ENCODE results near the gene SYNGR3. TPM values are rescaled to one million over a fixed set of nuclear protein-coding genes. Genes with fewer than 3 reads are reported as not detected.

Gene SYNGR3
- total RNA-seq, 2 experiments from 2014 or later = 6.4 to 17.6 TPM

- CTCF ChIA-PET = interaction anchor here (4.2 kb wide), 1 partner anchor 10 kb away, joined by 17 read pairs; no protein-coding TSS in a partner anchor
- Mint-ChIP-seq H3K4me3 (no peak overlapping the region), H3K27me3 (no peaks in the 10 kb centered on the region), H3K36me3 (peaks cover 20% of the 10 kb centered on the region), H3K27ac (no peak overlapping the region), H3K4me1 (peaks cover 13% of the 10 kb centered on the region), H3K9me3 (ENCODE audit: low read depth) (no peaks in the 10 kb centered on the region)
- ATAC-seq = no peak
- no peak for DNase-seq
Measured at GRCh38 chr16:1998360-1998835, 8.6 kb downstream of the SYNGR3 start.

- H3K27me3 Mint-ChIP-seq = no peaks in the 10 kb centered on the region
- CTCF ChIA-PET = interaction anchor here (0.8 to 4.2 kb wide), 2 partner anchors 9 to 156 kb away, joined by 3 to 17 read pairs; partner anchors contain the start of gene TRAF7
- DNase-seq (no peak), ATAC-seq (no peak)
- no peak overlapping the region for H3K4me3 Mint-ChIP-seq
- H3K9me3 Mint-ChIP-seq (ENCODE audit: low read depth) = no peaks in the 10 kb centered on the region
- peaks cover 10% of the 10 kb centered on the region for H3K4me1 Mint-ChIP-seq
- no peak overlapping the region for H3K27ac Mint-ChIP-seq
- H3K36me3 Mint-ChIP-seq = peaks cover 20% of the 10 kb centered on the region
Measured at GRCh38 chr16:1998852-1999801, 9.4 kb downstream of the SYNGR3 start.

GRCh38 chr16:1999866-2000514, 10.2 kb downstream of the SYNGR3 start:
- no peak for ATAC-seq
- H3K27ac Mint-ChIP-seq = no peak overlapping the region
- CTCF ChIA-PET = interaction anchor here (0.8 to 4.2 kb wide), 3 partner anchors 8 to 155 kb away, joined by 3 to 17 read pairs (median 5); partner anchors contain the start of gene TRAF7

GRCh38 chr16:2001035-2001434, 11.3 kb downstream of the SYNGR3 start:
- CTCF ChIA-PET = interaction anchor here (0.5 to 1.5 kb wide), 2 partner anchors 140 to 141 kb away, joined by 3 to 5 read pairs; no protein-coding TSS in a partner anchor
- Mint-ChIP-seq H3K27ac (no peak overlapping the region), H3K27me3 (no peaks in the 10 kb centered on the region), H3K4me1 (peaks cover 19% of the 10 kb centered on the region), H3K36me3 (peaks cover 17% of the 10 kb centered on the region), H3K4me3 (no peak overlapping the region), H3K9me3 (ENCODE audit: low read depth) (no peaks in the 10 kb centered on the region)
- DNase-seq (no peak), ATAC-seq (no peak)

More at GRCh38 chr16:1999866-2000514, 10.2 kb downstream of the SYNGR3 start:
- Mint-ChIP-seq H3K27me3 (no peaks in the 10 kb centered on the region), H3K9me3 (ENCODE audit: low read depth) (no peaks in the 10 kb centered on the region), H3K4me3 (no peak overlapping the region), H3K4me1 (peaks cover 15% of the 10 kb centered on the region), H3K36me3 (peaks cover 20% of the 10 kb centered on the region)
- no peak for DNase-seq

GRCh38 chr16:2001456-2002355, 11.9 kb downstream of the SYNGR3 start:
- H3K27ac Mint-ChIP-seq = no peak overlapping the region
- CTCF ChIA-PET = interaction anchor here (0.5 to 3.6 kb wide), 5 partner anchors 7 to 153 kb away, joined by 3 to 42 read pairs (median 3); partner anchors contain the start of gene GFER
- H3K27me3 Mint-ChIP-seq = no peaks in the 10 kb centered on the region
- DNase-seq (no peak), ATAC-seq (no peak)
- H3K9me3 Mint-ChIP-seq (ENCODE audit: low read depth) = no peaks in the 10 kb centered on the region
- H3K4me1 Mint-ChIP-seq = peaks cover 19% of the 10 kb centered on the region
- H3K36me3 Mint-ChIP-seq = peaks cover 15% of the 10 kb centered on the region
- H3K4me3 Mint-ChIP-seq = no peak overlapping the region

GRCh38 chr16:2002406-2003230, 12.8 kb downstream of the SYNGR3 start:
- CTCF ChIA-PET = interaction anchor here (0.6 to 3.6 kb wide), 17 partner anchors 8 to 297 kb away, joined by 3 to 42 read pairs (median 6); partner anchors contain the start of genes GFER, MAPK8IP3, MLST8 and NDUFB10
- Mint-ChIP-seq H3K4me1 (peaks cover 26% of the 10 kb centered on the region), H3K27me3 (no peaks in the 10 kb centered on the region), H3K27ac (no peak overlapping the region), H3K36me3 (peaks cover 12% of the 10 kb centered on the region), H3K4me3 (no peak overlapping the region), H3K9me3 (ENCODE audit: low read depth) (no peaks in the 10 kb centered on the region)
- no peak for DNase-seq
- no peak for ATAC-seq

- ATAC-seq = no peak
- Mint-ChIP-seq H3K9me3 (ENCODE audit: low read depth) (no peaks in the 10 kb centered on the region), H3K4me3 (no peak overlapping the region), H3K36me3 (peaks cover 9% of the 10 kb centered on the region), H3K27me3 (no peaks in the 10 kb centered on the region), H3K27ac (no peak overlapping the region), H3K4me1 (peaks cover 34% of the 10 kb centered on the region)
- DNase-seq = no peak
- CTCF ChIA-PET = interaction anchor here (0.6 to 3.6 kb wide), 24 partner anchors 9 to 318 kb away, joined by 3 to 42 read pairs (median 6); partner anchors contain the start of genes GFER, MAPK8IP3, MLST8 and NDUFB10
Measured at GRCh38 chr16:2003231-2003826, 13.6 kb downstream of the SYNGR3 start.

- H3K9me3 Mint-ChIP-seq (ENCODE audit: low read depth) = no peaks in the 10 kb centered on the region
- peaks cover 9% of the 10 kb centered on the region for H3K36me3 Mint-ChIP-seq
- H3K27ac Mint-ChIP-seq = no peak overlapping the region
- DNase-seq (peak; percentile 92), ATAC-seq (peak; percentile 92)
- H3K4me1 Mint-ChIP-seq = peaks cover 39% of the 10 kb centered on the region
- no peak overlapping the region for H3K4me3 Mint-ChIP-seq
- CTCF ChIA-PET = interaction anchor here (0.6 to 3.6 kb wide), 30 partner anchors 8 to 318 kb away, joined by 3 to 42 read pairs (median 6); partner anchors contain the start of genes ECI1, GFER, MLST8 and NDUFB10
- no peaks in the 10 kb centered on the region for H3K27me3 Mint-ChIP-seq
Measured at GRCh38 chr16:2003827-2004641, 14.3 kb downstream of the SYNGR3 start.

GRCh38 chr16:2004795-2005517, 15.2 kb downstream of the SYNGR3 start:
- Mint-ChIP-seq H3K9me3 (ENCODE audit: low read depth) (no peaks in the 10 kb centered on the region), H3K4me3 (no peak overlapping the region), H3K27me3 (no peaks in the 10 kb centered on the region), H3K27ac (peak overlapping the region; percentile 28), H3K4me1 (peaks cover 39% of the 10 kb centered on the region), H3K36me3 (peaks cover 9% of the 10 kb centered on the region)
- CTCF ChIA-PET = interaction anchor here (1.2 to 3.6 kb wide), 13 partner anchors 10 to 148 kb away, joined by 3 to 42 read pairs (median 7); partner anchors contain the start of genes GFER, NOXO1, NTHL1 and RPS2
- no peak for DNase-seq
- no peak for ATAC-seq

GRCh38 chr16:2005646-2006045, 15.9 kb downstream of the SYNGR3 start:
- H3K4me3 Mint-ChIP-seq = no peak overlapping the region
- H3K4me1 Mint-ChIP-seq = peaks cover 45% of the 10 kb centered on the region
- H3K27ac Mint-ChIP-seq = no peak overlapping the region
- ATAC-seq (no peak), DNase-seq (no peak)
- H3K9me3 Mint-ChIP-seq (ENCODE audit: low read depth) = no peaks in the 10 kb centered on the region
- CTCF ChIA-PET = interaction anchor here (1.2 to 3.6 kb wide), 5 partner anchors 11 to 147 kb away, joined by 3 to 42 read pairs (median 30); partner anchors contain the start of genes RPS2 and TRAF7
- no peaks in the 10 kb centered on the region for H3K27me3 Mint-ChIP-seq
- peaks cover 9% of the 10 kb centered on the region for H3K36me3 Mint-ChIP-seq

Measured in activated CD8-positive, alpha-beta memory T cell treated with anti-CD3 and anti-CD28 coated beads, Interleukin-2, amount 10 ng/mL, durations not matched to agents 7 days and 5 days (primary cell).